NT2/D1 (cell line): ENCODE data around the gene FAM107B.

Source experiments
- DNase-seq: peaks from one replicate; pipeline ENCODE4 v3.0.0-alpha.2; 2011; ENCODE audit warnings: low read depth, low spot score
- H3K27me3 ChIP-seq: 2 replicates; pipeline ENCODE4 v1.6.0; 2011; ENCODE audit warnings: mild to moderate bottlenecking; ENCODE audit not compliant: insufficient read length, insufficient read depth
- H3K36me3 ChIP-seq: 2 replicates; pipeline ENCODE4 v1.6.1; 2011; ENCODE audit warnings: mild to moderate bottlenecking, low read length, mixed read lengths; ENCODE audit not compliant: insufficient read depth, insufficient read length
- H3K4me1 ChIP-seq: 2 replicates; pipeline ENCODE4 v1.5.1; 2011; ENCODE audit not compliant: insufficient read depth, insufficient read length
- H3K4me3 ChIP-seq: 2 replicates; pipeline ENCODE4 v1.5.1; 2011; ENCODE audit warnings: low read depth; ENCODE audit not compliant: insufficient read length
- H3K9ac ChIP-seq: 2 replicates; pipeline ENCODE4 v1.6.0; 2011; ENCODE audit warnings: low read depth; ENCODE audit not compliant: insufficient read length
- H3K9me3 ChIP-seq: 2 replicates; pipeline ENCODE4 v1.5.1; 2011; ENCODE audit warnings: mild to moderate bottlenecking, low read length; ENCODE audit not compliant: insufficient read depth
- SUZ12 ChIP-seq: IDR thresholded peaks from 2 replicates; pipeline ENCODE4 v1.6.1; 2011; ENCODE audit not compliant: insufficient read length, insufficient read depth; ENCODE audit errors: extremely low read depth
- YY1 ChIP-seq: IDR thresholded peaks from 2 replicates; pipeline ENCODE4 v1.6.1; 2011; ENCODE audit not compliant: insufficient read length, insufficient read depth
- ZNF274 ChIP-seq: IDR thresholded peaks from 2 replicates; pipeline ENCODE4 v1.6.1; 2011; ENCODE audit warnings: mild to moderate bottlenecking, low read depth, low read length

Gene FAM107B

DNA sequence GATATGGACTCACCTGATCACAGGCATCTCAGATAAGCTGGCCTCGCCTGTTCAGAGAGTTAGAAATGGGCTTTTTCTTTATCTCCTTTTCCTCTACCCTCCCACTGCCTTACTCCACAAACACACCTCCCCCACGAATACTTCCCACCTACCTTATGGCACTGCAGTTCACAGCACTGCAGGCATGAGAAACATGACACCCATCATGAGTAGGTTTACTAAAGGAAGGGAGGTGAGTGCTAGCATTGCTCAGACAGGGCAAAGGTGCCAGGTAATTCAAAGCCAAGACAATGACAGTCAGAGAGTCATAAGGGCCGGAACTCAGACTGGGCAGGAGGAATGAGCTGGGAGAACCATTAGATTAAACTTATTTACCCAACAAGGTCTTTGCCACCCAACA, 220.6 kb downstream of the FAM107B start:
- no peaks in the 10 kb centered on the region for H3K36me3 ChIP-seq
- no peak overlapping the region for H3K9ac ChIP-seq
- H3K4me1 ChIP-seq: no peaks in the 10 kb centered on the region
- DNase-seq: no peak
- H3K9me3 ChIP-seq: no peaks in the 10 kb centered on the region
- no peaks in the 10 kb centered on the region for H3K27me3 ChIP-seq
- no peak for TF ChIP-seq ZNF274
- no peak for TF ChIP-seq YY1
- H3K4me3 ChIP-seq: no peak overlapping the region

DNA sequence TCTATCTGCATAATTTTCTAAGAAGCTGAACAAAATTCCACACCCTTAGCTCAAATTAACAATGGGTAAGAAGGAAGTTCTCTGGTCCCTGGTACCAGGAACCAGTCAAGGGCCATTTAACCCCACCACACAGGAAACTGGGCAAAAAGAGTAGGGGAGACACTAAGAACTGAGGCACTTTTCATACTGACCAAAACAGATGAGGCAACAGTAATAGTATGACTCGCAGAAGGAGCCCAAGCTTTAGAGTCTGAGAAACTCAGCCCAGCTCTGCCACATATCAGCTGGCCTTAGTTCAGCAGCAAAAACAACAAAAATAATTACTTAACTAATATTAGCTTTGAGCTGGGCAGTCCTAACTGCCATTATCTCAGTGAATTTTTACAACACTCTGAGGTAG, 221.2 kb downstream of the FAM107B start:
- TF ChIP-seq ZNF274 (no peak), YY1 (no peak), SUZ12 (no peak)
- no peak for DNase-seq
- Histone ChIP-seq H3K9me3 (no peaks in the 10 kb centered on the region), H3K27me3 (no peaks in the 10 kb centered on the region), H3K36me3 (no peaks in the 10 kb centered on the region), H3K4me1 (no peaks in the 10 kb centered on the region), H3K4me3 (no peak overlapping the region), H3K9ac (no peak overlapping the region)

DNA sequence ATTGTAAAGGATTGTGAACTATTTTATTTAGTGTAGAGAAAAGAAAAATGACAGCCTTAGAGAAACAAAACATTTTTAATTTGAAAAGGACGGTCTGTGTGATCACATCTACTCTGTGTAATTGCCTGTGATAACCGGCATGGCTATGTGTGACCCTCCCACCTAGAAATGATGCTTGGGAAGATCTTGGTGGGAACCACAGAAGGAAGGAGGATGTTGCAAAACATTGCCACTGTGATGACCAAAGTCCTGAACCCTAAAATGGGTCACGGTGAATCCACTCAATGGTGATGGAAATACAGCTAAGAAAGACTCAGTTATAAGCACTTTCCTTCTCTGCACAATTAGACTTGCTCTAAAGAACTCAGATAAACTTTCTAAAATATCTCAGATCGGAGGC, 222.7 kb downstream of the FAM107B start:
- H3K36me3 ChIP-seq: peaks cover 3% of the 10 kb centered on the region
- DNase-seq: no peak
- TF ChIP-seq SUZ12 (no peak), ZNF274 (no peak), YY1 (no peak)
- H3K9me3 ChIP-seq: no peaks in the 10 kb centered on the region
- H3K27me3 ChIP-seq: no peaks in the 10 kb centered on the region
- H3K9ac ChIP-seq: no peak overlapping the region
- H3K4me3 ChIP-seq: no peak overlapping the region
- H3K4me1 ChIP-seq: no peaks in the 10 kb centered on the region

DNA sequence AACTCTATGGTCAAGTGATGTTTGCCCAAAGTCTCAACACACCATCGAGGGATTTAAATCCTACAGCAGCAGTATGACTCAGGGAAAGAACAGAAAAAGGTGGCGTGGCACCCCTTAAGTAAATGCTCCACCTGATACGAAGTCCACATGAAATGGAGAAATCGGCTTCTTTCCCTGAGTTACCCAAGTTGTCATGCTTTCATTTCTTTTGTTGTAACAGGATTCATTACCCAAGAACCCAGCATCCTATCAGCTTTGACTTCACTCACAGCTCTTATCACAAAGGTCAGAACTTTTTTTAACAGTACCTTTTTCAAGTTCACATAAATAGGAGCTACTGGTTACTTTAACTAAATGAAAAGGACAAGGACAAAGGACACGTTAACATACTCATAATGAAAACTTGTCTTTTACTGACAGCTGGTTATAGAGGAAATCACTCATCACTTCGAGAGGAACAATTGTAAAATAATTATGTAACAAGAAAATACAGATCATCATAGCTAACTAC, 224.2 kb downstream of the FAM107B start:
- no peaks in the 10 kb centered on the region for H3K4me1 ChIP-seq

DNA sequence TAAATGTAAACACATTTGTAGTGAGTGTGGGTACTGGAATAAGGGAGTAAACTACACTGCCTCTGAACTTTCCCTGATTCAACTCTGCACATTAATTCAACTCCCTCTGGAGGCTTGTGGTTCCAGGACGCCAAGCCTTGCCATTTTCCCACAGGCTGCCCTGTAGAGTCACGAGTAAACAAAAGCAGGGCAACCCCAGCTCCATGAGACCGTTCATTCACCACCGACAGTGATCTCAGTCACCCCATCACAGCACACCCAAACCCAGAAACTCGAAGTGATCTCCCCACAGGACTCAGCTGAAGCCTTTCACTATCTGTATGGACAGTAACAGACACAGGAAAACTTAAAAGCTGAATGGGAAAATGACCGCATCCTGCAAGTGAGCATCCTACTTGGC, 225.2 kb downstream of the FAM107B start:
- Histone ChIP-seq H3K9me3 (no peaks in the 10 kb centered on the region), H3K9ac (no peak overlapping the region), H3K27me3 (no peaks in the 10 kb centered on the region), H3K4me3 (no peak overlapping the region), H3K36me3 (peaks cover 3% of the 10 kb centered on the region), H3K4me1 (no peaks in the 10 kb centered on the region)
- TF ChIP-seq YY1 (no peak), SUZ12 (no peak), ZNF274 (no peak)
- DNase-seq: no peak

More for the DNA sequence above, 224.2 kb downstream of the FAM107B start:
- no peak overlapping the region for H3K9ac ChIP-seq
- TF ChIP-seq ZNF274: no peak
- no peak for TF ChIP-seq YY1
- TF ChIP-seq SUZ12: no peak
- no peak overlapping the region for H3K4me3 ChIP-seq
- H3K9me3 ChIP-seq: no peaks in the 10 kb centered on the region
- peaks cover 3% of the 10 kb centered on the region for H3K36me3 ChIP-seq
- DNase-seq: no peak
- no peaks in the 10 kb centered on the region for H3K27me3 ChIP-seq

DNA sequence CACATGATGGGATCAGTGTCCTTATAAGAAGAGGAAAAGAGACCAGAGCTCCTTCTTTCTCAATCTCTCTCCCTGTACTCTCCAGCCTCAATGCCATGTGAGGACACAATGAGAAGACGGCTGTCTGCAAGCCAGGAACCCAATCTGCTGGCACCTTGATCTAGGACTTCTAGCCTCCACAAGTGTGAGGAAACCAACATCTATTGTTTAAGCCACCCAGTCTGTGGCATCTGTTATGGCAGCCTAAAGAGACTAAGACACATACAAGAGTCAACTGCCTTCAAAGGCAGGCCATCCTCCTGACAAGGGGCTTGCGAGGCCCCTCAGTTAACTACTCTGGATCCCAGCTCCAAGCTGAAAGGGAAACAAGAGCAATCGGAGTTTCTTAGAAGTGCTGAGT, 225.7 kb downstream of the FAM107B start:
- no peak for DNase-seq
- Histone ChIP-seq H3K4me1 (no peaks in the 10 kb centered on the region), H3K36me3 (peaks cover 3% of the 10 kb centered on the region), H3K9ac (no peak overlapping the region), H3K9me3 (no peaks in the 10 kb centered on the region), H3K4me3 (no peak overlapping the region), H3K27me3 (no peaks in the 10 kb centered on the region)
- TF ChIP-seq YY1: no peak
- no peak for TF ChIP-seq SUZ12
- no peak for TF ChIP-seq ZNF274

DNA sequence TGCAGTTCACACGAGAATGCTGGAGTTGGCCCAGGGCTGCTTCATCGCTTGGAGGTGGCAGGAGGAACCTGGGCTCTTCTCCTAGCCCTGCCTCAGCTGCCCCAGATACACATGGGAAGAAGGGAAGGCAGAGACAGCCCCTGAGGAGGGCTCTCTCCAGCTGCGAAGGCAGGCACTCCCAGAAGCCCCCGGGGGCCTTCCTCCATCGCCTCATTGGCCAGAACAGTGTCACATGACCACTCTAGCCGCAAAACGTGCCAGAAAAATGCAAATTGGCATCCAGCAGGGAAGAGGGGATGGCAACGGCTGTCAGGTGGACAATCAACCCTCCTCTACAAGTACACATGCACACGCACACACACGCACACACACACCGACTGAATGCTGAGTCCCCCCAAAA, 226.2 kb downstream of the FAM107B start:
- no peak for DNase-seq
- H3K9ac ChIP-seq: no peak overlapping the region
- no peaks in the 10 kb centered on the region for H3K9me3 ChIP-seq
- no peak for TF ChIP-seq ZNF274
- TF ChIP-seq YY1: no peak
- no peak for TF ChIP-seq SUZ12
- no peaks in the 10 kb centered on the region for H3K27me3 ChIP-seq
- H3K4me1 ChIP-seq: no peaks in the 10 kb centered on the region
- H3K4me3 ChIP-seq: no peak overlapping the region
- peaks cover 3% of the 10 kb centered on the region for H3K36me3 ChIP-seq

DNA sequence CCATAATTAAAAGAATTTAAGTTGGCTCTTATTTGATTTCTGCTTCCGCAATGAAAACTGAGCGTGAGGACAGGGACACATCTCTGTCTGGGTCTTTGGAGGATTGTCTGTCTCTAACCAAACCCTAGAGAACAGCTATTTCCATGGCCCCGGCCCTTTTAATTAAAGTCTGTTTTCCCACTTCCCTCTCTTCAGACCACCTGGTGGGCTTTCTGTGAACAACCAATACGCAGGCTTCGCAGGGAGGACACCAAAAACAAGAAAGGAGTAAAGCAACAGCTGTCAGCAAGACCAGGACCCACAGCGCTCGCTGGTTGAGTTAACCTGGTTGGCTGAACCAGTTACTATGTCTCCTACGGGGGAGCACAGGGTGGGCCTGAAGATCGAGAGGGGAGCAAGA, 226.9 kb downstream of the FAM107B start:
- H3K9ac ChIP-seq: no peak overlapping the region
- no peaks in the 10 kb centered on the region for H3K4me1 ChIP-seq
- no peak for DNase-seq
- H3K27me3 ChIP-seq: no peaks in the 10 kb centered on the region
- no peak overlapping the region for H3K4me3 ChIP-seq
- TF ChIP-seq ZNF274 (no peak), SUZ12 (no peak), YY1 (no peak)
- no peaks in the 10 kb centered on the region for H3K9me3 ChIP-seq
- peaks cover 3% of the 10 kb centered on the region for H3K36me3 ChIP-seq

DNA sequence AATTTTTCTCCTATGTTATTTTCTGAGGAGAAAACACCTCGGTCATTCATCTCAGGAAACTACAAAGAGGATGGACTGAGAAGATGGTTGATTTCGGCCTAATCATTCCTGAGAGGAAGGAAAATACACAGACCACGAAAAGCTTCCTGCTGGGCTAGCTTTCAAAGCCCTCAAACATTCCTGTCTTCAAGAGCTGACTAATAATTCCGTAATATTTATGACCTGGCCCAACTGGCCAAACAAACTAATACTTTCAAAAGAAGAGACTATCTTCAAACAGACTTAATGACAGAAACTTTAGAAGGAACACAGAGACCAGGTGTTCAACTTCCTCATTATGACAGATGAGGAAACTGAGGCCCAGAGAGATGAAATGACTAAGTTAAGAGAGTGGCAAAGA, 228.9 kb downstream of the FAM107B start:
- Histone ChIP-seq H3K9ac (no peak overlapping the region), H3K27me3 (no peaks in the 10 kb centered on the region), H3K4me1 (no peaks in the 10 kb centered on the region), H3K9me3 (no peaks in the 10 kb centered on the region), H3K36me3 (peaks cover 3% of the 10 kb centered on the region), H3K4me3 (no peak overlapping the region)
- TF ChIP-seq ZNF274 (no peak), YY1 (no peak), SUZ12 (no peak)
- no peak for DNase-seq
